K562 (cell line): ENCODE data around the gene ST6GALNAC3. TPM values are rescaled to one million over a fixed set of nuclear protein-coding genes. Genes with fewer than 3 reads are reported as not detected.

ENCODE experiments used
- ATAC-seq: fragments of 200-7000 bp; cut with Tn5 transposase; 3 replicates; pipeline ENCODE4 v1.9.1; 2020; ENCODE audit warnings: moderate library complexity
- BruUV-seq: library from RNA; stranded (reverse); fragments of 400-500 nt; replicated peaks from 2 replicates; lab custom pipeline; 2021; lab: Mats Ljungman, UMichigan
- CTCF ChIA-PET: fragments of 300-600 bp; formaldehyde crosslinking; extraction: SDS; loops from one replicate; lab custom pipeline; 2021; ENCODE audit warnings: low intra/inter-chr PET ratio; lab: Yijun Ruan, JAX
- POLR2A ChIA-PET: fragments of 300-600, 350-650 bp; sonication (Branson Sonifier 250); formaldehyde crosslinking; extraction: SDS; loops from one replicate; lab custom pipeline; 2021; ENCODE audit warnings: antibody characterized with exemption, inconsistent platforms; lab: Yijun Ruan, JAX
- DNase-seq, 4 experiments: peaks; one replicate each; pipeline versions ENCODE4 v3.0.0 to v3.0.0-alpha.2; 2011 to 2018; ENCODE audit warnings: low spot score in 3 of 4, mixed read lengths in 3 of 4; ENCODE audit errors: extremely low read depth in 1 of 4
- FAIRE-seq: peaks from 2 replicates; lab custom pipeline; 2011; peaks lifted over from hg19 to GRCh38; lab: Jason Lieb, UNC
- H2AFZ ChIP-seq: 2 replicates; pipeline ENCODE4 v1.6.0; 2011; ENCODE audit warnings: low read depth, low read length, control low read depth, inconsistent platforms
- H3K27ac ChIP-seq: fragments of 200-600 bp; 3 replicates; pipeline ENCODE4 v1.8.0; 2011; ENCODE audit warnings: low read depth, mild to moderate bottlenecking, control low read depth, inconsistent platforms, low read length, moderate library complexity, mixed read lengths; ENCODE audit errors: extremely low read depth
- H3K27me3 ChIP-seq, 2 experiments: fragments of 300-600 bp in 1 of 2; 2 replicates in 1 of 2; 3 replicates in 1 of 2; pipeline versions ENCODE4 v1.6.0 to v1.8.0; 2011; ENCODE audit warnings: inconsistent platforms in 2 of 2, low read length in 2 of 2, mild to moderate bottlenecking in 1 of 2, mixed read lengths in 1 of 2, moderate library complexity in 1 of 2; ENCODE audit not compliant: control insufficient read depth in 2 of 2, insufficient read depth in 2 of 2
- H3K36me3 ChIP-seq: fragments of 300-600 bp; 3 replicates; pipeline ENCODE4 v1.8.0; 2011; ENCODE audit warnings: mild to moderate bottlenecking, low read length, inconsistent platforms; ENCODE audit not compliant: control insufficient read depth, insufficient read depth
- H3K4me1 ChIP-seq, 2 experiments: fragments of 200-600 bp in 1 of 2; replicated peaks in 1 of 2; 2 replicates in 1 of 2; 3 replicates in 1 of 2; pipeline versions ENCODE4 v1.5.1 to v1.8.0; 2011; ENCODE audit warnings: inconsistent platforms in 2 of 2, low read length in 2 of 2, mild to moderate bottlenecking in 1 of 2, mixed read lengths in 1 of 2, moderate library complexity in 1 of 2; ENCODE audit not compliant: control insufficient read depth in 2 of 2, insufficient read depth in 2 of 2
- H3K4me2 ChIP-seq: 2 replicates; pipeline ENCODE4 v1.6.1; 2011; ENCODE audit warnings: low read length, control low read depth, inconsistent platforms, mixed read lengths; ENCODE audit not compliant: insufficient read depth
- H3K4me3 ChIP-seq: fragments of 200-600 bp; sonication (generic), shearing (Covaris generic); 2 replicates; pipeline ENCODE4 v1.5.1; 2016; ENCODE audit warnings: control low read depth, inconsistent platforms
- H3K79me2 ChIP-seq: fragments of 200-600 bp; 3 replicates; pipeline ENCODE4 v1.8.0; 2011; ENCODE audit warnings: low read length, inconsistent platforms; ENCODE audit not compliant: control insufficient read depth, insufficient read depth
- H3K9ac ChIP-seq, 2 experiments: 2 replicates each; pipeline versions ENCODE4 v1.6.0 to v1.6.1; 2011; ENCODE audit warnings: low read depth in 2 of 2, low read length in 2 of 2, control low read depth in 1 of 2, inconsistent platforms in 1 of 2, mild to moderate bottlenecking in 1 of 2, mixed read lengths in 1 of 2; ENCODE audit not compliant: insufficient read depth in 1 of 2
- H3K9me1 ChIP-seq: one replicate; pipeline ENCODE4 v1.6.0; 2011; ENCODE audit warnings: inconsistent platforms, mild to moderate bottlenecking, low read length, moderate library complexity; ENCODE audit not compliant: control insufficient read depth, insufficient read depth
- H3K9me3 ChIP-seq: replicated peaks from 2 replicates; pipeline ENCODE4 v1.5.1; 2011; ENCODE audit warnings: low read depth, low read length, inconsistent platforms; ENCODE audit not compliant: control insufficient read depth, insufficient read depth
- H4K20me1 ChIP-seq: replicated peaks from 2 replicates; pipeline ENCODE4 v1.6.1; 2011; ENCODE audit warnings: low read length, inconsistent platforms, mixed read lengths; ENCODE audit not compliant: control insufficient read depth, insufficient read depth
- C11orf30 ChIP-seq: fragments of 450-650 bp; IDR thresholded peaks from 2 replicates; pipeline ENCODE4 v1.6.1; 2016; ENCODE audit warnings: low read depth, mild to moderate bottlenecking
- NFIX ChIP-seq: fragments of 250-450 bp; sonication (Bioruptor Pico); IDR thresholded peaks from 2 replicates; pipeline ENCODE4 v1.4.0; 2020; ENCODE audit warnings: low read depth, mild to moderate bottlenecking, moderate library complexity
- RNF2 ChIP-seq: sonication (generic); IDR thresholded peaks from 2 replicates; pipeline ENCODE4 v1.6.1; 2016
- SMARCB1 ChIP-seq: IDR thresholded peaks from 2 replicates; pipeline ENCODE4 v1.6.1; 2011; ENCODE audit warnings: improper control_type of control experiment, low read depth; ENCODE audit not compliant: insufficient read length
- WGBS: fragments of 100-300 bp; shearing (Covaris generic); methylation state at CpG from one replicate; pipeline ENCODE4 v1.1.6; 2016; ENCODE audit warnings: low coverage, mixed read lengths; ENCODE audit not compliant: insufficient coverage; ENCODE audit errors: missing lambda C conversion rate; 5-methylcytosine and 5-hydroxymethylcytosine counted together
- in situ Hi-C: fragments of 300-500 bp; cut with MboI; formaldehyde crosslinking; loops from 4 replicates; pipeline ENCODE4 v1.15.0; 2018; ENCODE audit warnings: inconsistent platforms, mixed read lengths
- intact Hi-C: fragments of 100-400 bp; cut with micrococcal nuclease; formaldehyde crosslinking; loops from 2 replicates; pipeline ENCODE4 v1.14.2; 2022
- polyA plus RNA-seq, 8 experiments: library from polyadenylated mRNA; depleted of rRNA in 4 of 8; stranded (reverse) in 5 of 8; unstranded in 3 of 8; fragments of >200 nt; fragmentation: Nextera tagmentation in 2 of 8; fragmentation: Illumina TruSeq in 1 of 8; extraction: Ambion mirVana in 2 of 8; extraction: Trizol in 1 of 8; gene quantifications; 2 replicates each; pipeline versions ENCODE4 v1.2.1 to v1.2.3, GENCODE V29; 2011 to 2014; ENCODE audit warnings: inconsistent platforms in 1 of 8, missing spikeins in 1 of 8
- total RNA-seq, 7 experiments: library from RNA; depleted of rRNA in 6 of 7; stranded (reverse); fragments of >200 nt in 6 of 7; fragmentation: Illumina TruSeq in 2 of 7; extraction: Trizol in 2 of 7; gene quantifications; 2 replicates each; pipeline versions ENCODE4 v1.2.1 to v1.2.3, GENCODE V29; 2011 to 2021; ENCODE audit warnings: low replicate concordance in 1 of 7
- TF ChIP-seq, protein P1 (sequence below): fragments of 450-650 bp; IDR thresholded peaks from 2 replicates; pipeline ENCODE4 v1.6.1; 2016; ENCODE audit warnings: borderline replicate concordance
- TF ChIP-seq, protein P2 (sequence below), 3 experiments: fragments of 200-800 bp in 1 of 3; fragments of 250-450 bp in 1 of 3; fragments of 450-650 bp in 1 of 3; sonication (Bioruptor Pico) in 1 of 3; sonication (Bioruptor generic) in 1 of 3; formaldehyde crosslinking in 1 of 3; IDR thresholded peaks; 2 replicates each; pipeline versions ENCODE4 v1.6.1 to v1.8.0; 2016 to 2022; ENCODE audit warnings: mild to moderate bottlenecking in 2 of 3, missing genetic modification characterization in 2 of 3, missing compliant biosample characterization in 1 of 3, moderate library complexity in 1 of 3

ST6GALNAC3 gene
- total and polyA plus RNA-seq, 9 of the 15 experiments (the other 6 are each of a cell fraction or from before 2014, with no cell fraction given) = 0.04 to 0.29 (median 0.18) TPM; not detected in 6

DNA sequence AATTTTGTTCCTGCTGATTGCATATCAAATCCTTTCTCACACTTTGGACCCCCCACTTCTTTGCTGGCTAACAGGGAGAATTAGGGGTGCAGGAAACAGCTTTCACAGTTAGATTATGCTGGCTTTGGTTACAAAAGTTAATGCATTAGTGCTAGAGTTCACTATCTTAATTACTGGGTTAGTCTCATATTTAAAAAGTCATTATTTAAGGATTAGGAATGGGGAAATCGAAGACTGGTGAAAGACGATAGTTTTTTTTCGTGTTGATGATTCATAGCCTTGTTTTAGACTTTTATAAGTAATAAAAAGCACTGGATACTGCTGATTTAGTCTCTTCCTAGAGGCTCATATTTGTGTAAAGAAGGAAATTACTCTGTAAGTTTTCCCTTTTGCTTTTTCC, 11.6 kb downstream of the ST6GALNAC3 start (continued):
- TF ChIP-seq, protein P1, sequence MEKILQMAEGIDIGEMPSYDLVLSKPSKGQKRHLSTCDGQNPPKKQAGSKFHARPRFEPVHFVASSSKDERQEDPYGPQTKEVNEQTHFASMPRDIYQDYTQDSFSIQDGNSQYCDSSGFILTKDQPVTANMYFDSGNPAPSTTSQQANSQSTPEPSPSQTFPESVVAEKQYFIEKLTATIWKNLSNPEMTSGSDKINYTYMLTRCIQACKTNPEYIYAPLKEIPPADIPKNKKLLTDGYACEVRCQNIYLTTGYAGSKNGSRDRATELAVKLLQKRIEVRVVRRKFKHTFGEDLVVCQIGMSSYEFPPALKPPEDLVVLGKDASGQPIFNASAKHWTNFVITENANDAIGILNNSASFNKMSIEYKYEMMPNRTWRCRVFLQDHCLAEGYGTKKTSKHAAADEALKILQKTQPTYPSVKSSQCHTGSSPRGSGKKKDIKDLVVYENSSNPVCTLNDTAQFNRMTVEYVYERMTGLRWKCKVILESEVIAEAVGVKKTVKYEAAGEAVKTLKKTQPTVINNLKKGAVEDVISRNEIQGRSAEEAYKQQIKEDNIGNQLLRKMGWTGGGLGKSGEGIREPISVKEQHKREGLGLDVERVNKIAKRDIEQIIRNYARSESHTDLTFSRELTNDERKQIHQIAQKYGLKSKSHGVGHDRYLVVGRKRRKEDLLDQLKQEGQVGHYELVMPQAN = no peak
- TF ChIP-seq SMARCB1 (no peak), RNF2 (no peak), NFIX (CRISPR knock-in tag) (no peak)
- TF ChIP-seq, protein P2, sequence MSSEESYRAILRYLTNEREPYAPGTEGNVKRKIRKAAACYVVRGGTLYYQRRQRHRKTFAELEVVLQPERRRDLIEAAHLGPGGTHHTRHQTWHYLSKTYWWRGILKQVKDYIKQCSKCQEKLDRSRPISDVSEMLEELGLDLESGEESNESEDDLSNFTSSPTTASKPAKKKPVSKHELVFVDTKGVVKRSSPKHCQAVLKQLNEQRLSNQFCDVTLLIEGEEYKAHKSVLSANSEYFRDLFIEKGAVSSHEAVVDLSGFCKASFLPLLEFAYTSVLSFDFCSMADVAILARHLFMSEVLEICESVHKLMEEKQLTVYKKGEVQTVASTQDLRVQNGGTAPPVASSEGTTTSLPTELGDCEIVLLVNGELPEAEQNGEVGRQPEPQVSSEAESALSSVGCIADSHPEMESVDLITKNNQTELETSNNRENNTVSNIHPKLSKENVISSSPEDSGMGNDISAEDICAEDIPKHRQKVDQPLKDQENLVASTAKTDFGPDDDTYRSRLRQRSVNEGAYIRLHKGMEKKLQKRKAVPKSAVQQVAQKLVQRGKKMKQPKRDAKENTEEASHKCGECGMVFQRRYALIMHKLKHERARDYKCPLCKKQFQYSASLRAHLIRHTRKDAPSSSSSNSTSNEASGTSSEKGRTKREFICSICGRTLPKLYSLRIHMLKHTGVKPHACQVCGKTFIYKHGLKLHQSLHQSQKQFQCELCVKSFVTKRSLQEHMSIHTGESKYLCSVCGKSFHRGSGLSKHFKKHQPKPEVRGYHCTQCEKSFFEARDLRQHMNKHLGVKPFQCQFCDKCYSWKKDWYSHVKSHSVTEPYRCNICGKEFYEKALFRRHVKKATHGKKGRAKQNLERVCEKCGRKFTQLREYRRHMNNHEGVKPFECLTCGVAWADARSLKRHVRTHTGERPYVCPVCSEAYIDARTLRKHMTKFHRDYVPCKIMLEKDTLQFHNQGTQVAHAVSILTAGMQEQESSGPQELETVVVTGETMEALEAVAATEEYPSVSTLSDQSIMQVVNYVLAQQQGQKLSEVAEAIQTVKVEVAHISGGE (CRISPR knock-in tag; IDR thresholded peaks at IDR 0.05) = no peak

DNA sequence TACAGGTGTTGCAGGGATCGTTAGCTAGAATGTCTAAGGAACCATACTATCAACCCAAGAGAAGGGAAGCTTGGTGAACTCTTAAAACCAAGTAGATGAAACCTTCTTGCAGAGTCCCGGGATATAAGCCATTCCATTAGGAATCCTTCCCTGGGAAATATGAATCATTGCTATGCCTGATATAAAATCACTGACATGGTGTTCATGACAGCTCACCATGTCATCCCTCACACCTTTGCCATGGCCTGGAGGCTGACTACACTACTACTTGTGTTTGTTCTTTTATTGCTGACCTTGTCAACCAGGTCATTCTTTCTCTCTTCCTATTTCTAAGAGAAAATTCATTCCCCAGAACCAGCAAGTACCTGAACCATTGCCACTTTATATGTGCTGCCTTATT, 12.1 kb downstream of the ST6GALNAC3 start:
- DNase-seq = no peak
- Histone ChIP-seq H2AFZ (no peak overlapping the region), H3K27me3 (no peaks in the 10 kb centered on the region; a peak in 1 of 5 replicates), H3K4me1 (no peaks in the 10 kb centered on the region), H4K20me1 (no peaks in the 10 kb centered on the region), H3K36me3 (no peaks in the 10 kb centered on the region), H3K9ac (no peak overlapping the region), H3K4me3 (no peak overlapping the region), H3K27ac (no peak overlapping the region), H3K4me2 (no peak overlapping the region), H3K9me1 (no peaks in the 10 kb centered on the region), H3K9me3 (no peaks in the 10 kb centered on the region), H3K79me2 (no peaks in the 10 kb centered on the region)
- FAIRE-seq = no peak
- in situ Hi-C loops = no loop called here
- ChIA-PET POLR2A (no interaction called here), CTCF (no interaction called here)
- no peak for TF ChIP-seq C11orf30
- ATAC-seq = no peak
- BruUV-seq = no TSS peak
- WGBS = 0% methylated on average over 2 of the region's 2 CpGs
- intact Hi-C loops = no loop called here
